Prostate gland (tissue), 2 donors: Measurements from ENCODE around the gene DLG2. TPM values are rescaled to one million over a fixed set of nuclear protein-coding genes. Genes with fewer than 3 reads are reported as not detected.

Experiments
- DNase-seq: peaks from one replicate; pipeline ENCODE4 v3.0.0-alpha.2; 2019; ENCODE audit warnings: low spot score
- H3K27ac ChIP-seq, 2 donors: fragments of 200-600 bp; sonication (generic); 2 replicates each; pipeline ENCODE4 v1.5.1; 2017 to 2019
- H3K27me3 ChIP-seq: fragments of 200-600 bp; sonication (generic); replicated peaks from 2 replicates; pipeline ENCODE4 v1.5.1; 2019; ENCODE audit not compliant: insufficient read depth
- H3K36me3 ChIP-seq, 2 donors: fragments of 200-600 bp; sonication (generic); 1 replicate in 1 of 2; 2 replicates in 1 of 2; pipeline versions ENCODE4 v1.5.1 to v1.8.1; 2017 to 2019
- H3K4me1 ChIP-seq: fragments of 200-600 bp; sonication (generic); replicated peaks from 2 replicates; pipeline ENCODE4 v1.5.1; 2019
- H3K4me3 ChIP-seq, 2 donors: fragments of 200-600 bp; sonication (generic); 2 replicates each; pipeline ENCODE4 v1.5.1; 2017 to 2019
- H3K9me3 ChIP-seq: fragments of 200-600 bp; sonication (generic); 2 replicates; pipeline ENCODE4 v1.5.1; 2017
- CTCF ChIP-seq, 4 experiments: fragments of 200-600 bp in 2 of 4; fragments of 450-650 bp in 2 of 4; sonication (generic) in 2 of 4; IDR thresholded peaks; 1 replicate in 3 of 4; 2 replicates in 1 of 4; pipeline ENCODE4 v1.5.1; 2016 to 2019; ENCODE audit warnings: antibody characterized with exemption in 4 of 4, mild to moderate bottlenecking in 2 of 4, moderate library complexity in 2 of 4
- POLR2A ChIP-seq: fragments of 450-650 bp; IDR thresholded peaks from one replicate; pipeline ENCODE4 v1.6.1; 2016; ENCODE audit warnings: antibody characterized with exemption, mild to moderate bottlenecking
- POLR2AphosphoS5 ChIP-seq: sonication (generic); formaldehyde crosslinking; IDR thresholded peaks from one replicate; pipeline ENCODE4 v1.6.1; 2017; ENCODE audit warnings: antibody characterized with exemption
- WGBS: methylation state at CpG from one replicate; pipeline ENCODE4 v1.1.5; 2018; 5-methylcytosine and 5-hydroxymethylcytosine counted together
- intact Hi-C: fragments of 100-400 bp; cut with DNase I; formaldehyde crosslinking; loops from one replicate; pipeline ENCODE4 v1.14.2; 2022
- total RNA-seq, 2 donors: library from RNA; depleted of rRNA; stranded (reverse); fragments of >200 nt; gene quantifications; one replicate each; pipeline ENCODE4 v1.1.0, GENCODE V29; 2016

Gene DLG2
- total RNA-seq, 2 donors from 2014 or later: 9.8 to 16.2 TPM

DNA sequence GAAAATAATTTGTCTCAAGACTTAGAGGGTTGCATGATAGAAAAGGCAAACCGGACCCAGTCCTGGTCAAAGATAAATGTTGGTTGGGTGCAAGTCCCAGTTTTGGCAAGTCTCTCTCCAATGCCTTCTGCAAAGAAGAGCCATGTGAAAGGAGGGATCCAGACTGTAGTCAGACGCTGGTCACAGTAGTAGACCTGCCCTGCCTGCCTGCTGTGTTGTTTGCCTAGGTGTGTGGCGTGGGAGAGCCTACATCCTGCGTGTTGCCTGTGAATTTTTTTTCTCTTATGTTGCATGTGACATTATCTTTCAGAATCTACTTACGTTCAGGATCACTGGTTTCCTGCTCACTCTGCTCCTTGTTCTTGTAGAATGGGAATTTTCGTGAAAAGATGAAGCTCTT lies 2143.3 kb downstream of the DLG2 start:
- no peak for DNase-seq
- no peaks in the 10 kb centered on the region for H3K36me3 ChIP-seq
- WGBS: 77% methylated on average over 6 of the region's 6 CpGs
- H3K4me3 ChIP-seq: no peak overlapping the region
- no peaks in the 10 kb centered on the region for H3K9me3 ChIP-seq
- H3K27me3 ChIP-seq: no peaks in the 10 kb centered on the region
- no peak overlapping the region for H3K27ac ChIP-seq
- no peaks in the 10 kb centered on the region for H3K4me1 ChIP-seq
- TF ChIP-seq POLR2AphosphoS5: no peak
- no peak for TF ChIP-seq CTCF (IDR thresholded peaks at IDR 0.05)
- TF ChIP-seq POLR2A: no peak
- intact Hi-C loops: no loop called here

- TF ChIP-seq POLR2AphosphoS5: no peak
- H3K4me1 ChIP-seq: no peaks in the 10 kb centered on the region
- WGBS: 73% methylated on average over 3 of the region's 3 CpGs
- no peak for DNase-seq
- H3K27me3 ChIP-seq: no peaks in the 10 kb centered on the region
- H3K27ac ChIP-seq: no peak overlapping the region
- intact Hi-C loops: no loop called here
- H3K9me3 ChIP-seq: no peaks in the 10 kb centered on the region
- no peaks in the 10 kb centered on the region for H3K36me3 ChIP-seq
- H3K4me3 ChIP-seq: no peak overlapping the region
Measured at GRCh38 chr11:83480811-83481210, 2146.3 kb downstream of the DLG2 start.

DNA sequence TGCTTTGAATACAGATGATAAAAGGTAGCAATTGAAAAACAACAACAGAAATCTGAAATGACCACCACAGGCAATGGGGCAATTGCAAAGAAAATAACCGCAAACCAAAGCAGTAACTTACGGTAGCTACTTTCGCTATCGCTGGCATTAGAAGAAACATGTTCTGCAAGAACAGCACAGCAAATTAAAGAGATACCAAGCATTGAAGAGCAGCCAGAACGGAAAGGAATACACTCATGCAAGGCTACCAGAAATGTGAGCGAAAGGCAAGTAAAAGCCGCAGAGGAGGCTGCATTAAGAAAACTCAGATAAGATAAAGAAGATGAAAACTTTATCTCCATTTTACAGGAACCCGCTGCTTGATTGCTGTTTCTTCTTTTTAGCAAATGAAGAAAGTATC lies 2146.9 kb downstream of the DLG2 start:
- H3K9me3 ChIP-seq: no peaks in the 10 kb centered on the region
- no peak overlapping the region for H3K27ac ChIP-seq
- 89% methylated on average over 8 of the region's 8 CpGs for WGBS
- no peak overlapping the region for H3K4me3 ChIP-seq
- no peaks in the 10 kb centered on the region for H3K27me3 ChIP-seq
- no peak for TF ChIP-seq POLR2AphosphoS5
- TF ChIP-seq CTCF (IDR thresholded peaks at IDR 0.05): no peak
- TF ChIP-seq POLR2A: no peak
- intact Hi-C loops: no loop called here
- no peaks in the 10 kb centered on the region for H3K4me1 ChIP-seq
- H3K36me3 ChIP-seq: no peaks in the 10 kb centered on the region
- no peak for DNase-seq

GRCh38 chr11:83477772-83478171 lies 2149.4 kb downstream of the DLG2 start:
- H3K4me3 ChIP-seq: no peak overlapping the region
- H3K9me3 ChIP-seq: no peaks in the 10 kb centered on the region
- TF ChIP-seq CTCF (IDR thresholded peaks at IDR 0.05) (no peak), POLR2AphosphoS5 (no peak), POLR2A (no peak)
- no peak for DNase-seq
- no peak overlapping the region for H3K27ac ChIP-seq
- intact Hi-C loops: no loop called here
- H3K36me3 ChIP-seq: no peaks in the 10 kb centered on the region
- H3K4me1 ChIP-seq: no peaks in the 10 kb centered on the region
- H3K27me3 ChIP-seq: no peaks in the 10 kb centered on the region

- Histone ChIP-seq H3K36me3 (no peaks in the 10 kb centered on the region), H3K4me1 (no peaks in the 10 kb centered on the region), H3K27me3 (no peaks in the 10 kb centered on the region), H3K27ac (no peak overlapping the region), H3K9me3 (no peaks in the 10 kb centered on the region), H3K4me3 (no peak overlapping the region)
- intact Hi-C loops: no loop called here
- whole genome bisulfite sequencing: 70% methylated on average over 3 of the region's 3 CpGs
- TF ChIP-seq CTCF (IDR thresholded peaks at IDR 0.05) (no peak), POLR2AphosphoS5 (no peak), POLR2A (no peak)
- no peak for DNase-seq
Measured at GRCh38 chr11:83475760-83476159, 2151.4 kb downstream of the DLG2 start.
